SK-N-SH (cell line): ENCODE measurements around the gene KRTAP10-10. TPM values are rescaled to one million over a fixed set of nuclear protein-coding genes. Genes with fewer than 3 reads are reported as not detected.

ENCODE experiments used
- CTCF ChIA-PET: fragments of 300-600, 350-600 bp; formaldehyde crosslinking; extraction: SDS; loops from one replicate; lab custom pipeline; 2021; lab: Yijun Ruan, JAX
- POLR2A ChIA-PET: fragments of 350-600 bp; sonication (Branson Sonifier 250); formaldehyde crosslinking; extraction: SDS; loops from one replicate; lab custom pipeline; 2020; ENCODE audit warnings: antibody characterized with exemption, inconsistent platforms; lab: Yijun Ruan, JAX
- DNase-seq: peaks from one replicate; pipeline ENCODE4 v3.0.0; 2012
- H2AFZ ChIP-seq: fragments of 200-600 bp; sonication (generic); 2 replicates; pipeline ENCODE4 v1.8.1; 2016; ENCODE audit warnings: antibody characterized with exemption, mild to moderate bottlenecking, low read depth
- H3F3A ChIP-seq: fragments of 200-600 bp; sonication (generic); replicated peaks from 2 replicates; pipeline ENCODE3; 2016; ENCODE audit warnings: antibody characterized with exemption, mild to moderate bottlenecking; ENCODE audit not compliant: insufficient read depth
- H3K27ac ChIP-seq, 2 experiments: fragments of 200-500 bp in 1 of 2; fragments of 200-600 bp in 1 of 2; sonication (Bioruptor generic) in 1 of 2; sonication (generic), shearing (Covaris generic) in 1 of 2; 2 replicates each; pipeline versions ENCODE4 v1.5.1 to v1.6.1; 2014 to 2016; ENCODE audit warnings: low read depth in 2 of 2, inconsistent platforms in 1 of 2, low read length in 1 of 2, mild to moderate bottlenecking in 1 of 2, mixed read lengths in 1 of 2
- H3K27me3 ChIP-seq: fragments of 200-600 bp; sonication (generic), shearing (Covaris generic); 2 replicates; pipeline ENCODE4 v1.6.1; 2016; ENCODE audit warnings: mixed run types; ENCODE audit not compliant: insufficient read depth
- H3K36me3 ChIP-seq, 2 experiments: fragments of 200-500 bp in 1 of 2; fragments of 200-600 bp in 1 of 2; sonication (Bioruptor generic) in 1 of 2; sonication (generic) in 1 of 2; replicated peaks in 1 of 2; 2 replicates each; pipeline versions ENCODE3 to v1.5.1; 2014 to 2016; ENCODE audit warnings: low read length in 1 of 2, mild to moderate bottlenecking in 1 of 2; ENCODE audit not compliant: insufficient read depth in 2 of 2, control insufficient read depth in 1 of 2
- H3K4me1 ChIP-seq, 2 experiments: fragments of 200-500 bp in 1 of 2; fragments of 200-600 bp in 1 of 2; sonication (Bioruptor generic) in 1 of 2; sonication (generic), shearing (Covaris generic) in 1 of 2; 2 replicates each; pipeline versions ENCODE4 v1.5.1 to v1.6.1; 2014 to 2016; ENCODE audit warnings: low read depth in 1 of 2, low read length in 1 of 2, mixed run types in 1 of 2; ENCODE audit not compliant: insufficient read depth in 2 of 2, control insufficient read depth in 1 of 2
- H3K4me2 ChIP-seq: fragments of 200-600 bp; sonication (generic), shearing (Covaris generic); 2 replicates; pipeline ENCODE4 v1.6.1; 2017; ENCODE audit warnings: mixed run types
- H3K4me3 ChIP-seq, 2 experiments: fragments of 200-500 bp in 1 of 2; fragments of 200-600 bp in 1 of 2; sonication (Bioruptor generic) in 1 of 2; sonication (generic), shearing (Covaris generic) in 1 of 2; 2 replicates each; pipeline versions ENCODE4 v1.5.1 to v1.8.1; 2014 to 2016; ENCODE audit warnings: low read depth in 2 of 2, inconsistent platforms in 1 of 2, low read length in 1 of 2, mild to moderate bottlenecking in 1 of 2, mixed read lengths in 1 of 2, moderate library complexity in 1 of 2
- H3K79me2 ChIP-seq: fragments of 200-600 bp; sonication (generic); 2 replicates; pipeline ENCODE4 v1.8.1; 2017; ENCODE audit warnings: mild to moderate bottlenecking; ENCODE audit not compliant: insufficient read depth
- H3K9ac ChIP-seq: fragments of 200-600 bp; sonication (generic); 2 replicates; pipeline ENCODE4 v1.6.1; 2017; ENCODE audit warnings: mixed run types
- H3K9me2 ChIP-seq: fragments of 200-600 bp; sonication (generic); 2 replicates; pipeline ENCODE4 v1.6.1; 2017; ENCODE audit warnings: mixed run types
- H3K9me3 ChIP-seq: fragments of 200-600 bp; sonication (generic); 2 replicates; pipeline ENCODE4 v1.6.1; 2017; ENCODE audit warnings: mixed run types, mild to moderate bottlenecking, moderate library complexity
- H4K20me1 ChIP-seq: fragments of 200-600 bp; sonication (generic); 2 replicates; pipeline ENCODE4 v1.6.1; 2017; ENCODE audit warnings: mild to moderate bottlenecking, mixed run types; ENCODE audit not compliant: insufficient read depth
- CHD2 ChIP-seq: fragments of 150-350 bp; IDR thresholded peaks from 2 replicates; pipeline ENCODE4 v1.6.1; 2018; ENCODE audit warnings: low read length; ENCODE audit not compliant: partially characterized antibody
- ELF1 ChIP-seq: IDR thresholded peaks from 2 replicates; pipeline ENCODE4 v1.4.0; 2012
- FOSL2 ChIP-seq: IDR thresholded peaks from 2 replicates; pipeline ENCODE4 v1.4.0; 2012; ENCODE audit warnings: low read depth, mild to moderate bottlenecking, moderate library complexity, borderline replicate concordance
- FOXJ3 ChIP-seq: sonication (generic); formaldehyde crosslinking; IDR thresholded peaks from 2 replicates; pipeline ENCODE4 v1.5.1; 2020; ENCODE audit warnings: mild to moderate bottlenecking, missing genetic modification reagents
- FOXM1 ChIP-seq: IDR thresholded peaks from 2 replicates; pipeline ENCODE4 v1.4.0; 2012; ENCODE audit warnings: low read depth, mild to moderate bottlenecking
- GABPA ChIP-seq: IDR thresholded peaks from 2 replicates; pipeline ENCODE4 v1.4.0; 2012; ENCODE audit warnings: low read depth, mild to moderate bottlenecking
- GATA2 ChIP-seq: sonication (generic); formaldehyde crosslinking; IDR thresholded peaks from 2 replicates; pipeline ENCODE4 v1.5.0; 2020; ENCODE audit warnings: mild to moderate bottlenecking, missing genetic modification reagents
- JUND ChIP-seq: IDR thresholded peaks from 2 replicates; pipeline ENCODE4 v1.4.0; 2012
- MEF2A ChIP-seq: IDR thresholded peaks from 2 replicates; pipeline ENCODE4 v1.4.0; 2012; ENCODE audit warnings: low read depth, borderline replicate concordance
- NRF1 ChIP-seq: IDR thresholded peaks from 2 replicates; pipeline ENCODE4 v1.6.1; 2012; ENCODE audit warnings: low read depth, mild to moderate bottlenecking, low read length
- RCOR1 ChIP-seq: fragments of 150-350 bp; IDR thresholded peaks from 2 replicates; pipeline ENCODE4 v1.6.1; 2017; ENCODE audit warnings: antibody characterized with exemption, low read length
- RFX5 ChIP-seq: IDR thresholded peaks from 2 replicates; pipeline ENCODE4 v1.6.1; 2012; ENCODE audit warnings: mild to moderate bottlenecking, improper control_type of control experiment, low read length
- RXRA ChIP-seq: IDR thresholded peaks from 2 replicates; pipeline ENCODE4 v1.4.0; 2012; ENCODE audit warnings: low read depth, mild to moderate bottlenecking, borderline replicate concordance
- SMC3 ChIP-seq: IDR thresholded peaks from 2 replicates; pipeline ENCODE4 v1.6.1; 2012; ENCODE audit warnings: low read depth, low read length, improper control_type of control experiment
- TCF12 ChIP-seq: IDR thresholded peaks from 2 replicates; pipeline ENCODE4 v1.4.0; 2012
- TEAD4 ChIP-seq: IDR thresholded peaks from 2 replicates; pipeline ENCODE4 v1.4.0; 2012; ENCODE audit warnings: mild to moderate bottlenecking, borderline replicate concordance; ENCODE audit not compliant: insufficient read depth
- YY1 ChIP-seq: IDR thresholded peaks from 2 replicates; pipeline ENCODE4 v1.4.0; 2012; ENCODE audit warnings: low read depth, mild to moderate bottlenecking
- WGBS: methylation state at CpG from one replicate; pipeline ENCODE4 v1.1.6; 2017; ENCODE audit warnings: low lambda C conversion rate; 5-methylcytosine and 5-hydroxymethylcytosine counted together
- polyA plus RNA-seq, 3 experiments: library from polyadenylated mRNA; depleted of rRNA; stranded (reverse); fragments of >200 nt; gene quantifications; 2 replicates each; pipeline ENCODE4 v1.2.3, GENCODE V29; 2012
- TF ChIP-seq, protein P1 (sequence below): fragments of 200-600 bp; sonication (generic); IDR thresholded peaks from 2 replicates; pipeline ENCODE4 v1.6.1; 2017; ENCODE audit warnings: antibody characterized with exemption, mild to moderate bottlenecking, moderate library complexity
- TF ChIP-seq, protein P2 (sequence below): IDR thresholded peaks from 2 replicates; pipeline ENCODE4; 2012
- TF ChIP-seq, protein P3 (sequence below): fragments of 150-350 bp; IDR thresholded peaks from 2 replicates; pipeline ENCODE4 v1.6.1; 2017; ENCODE audit warnings: antibody characterized with exemption, low read length, low read depth, borderline replicate concordance
- TF ChIP-seq, protein P4 (sequence below): IDR thresholded peaks from 2 replicates; pipeline ENCODE4 v1.4.0; 2012; ENCODE audit warnings: low read depth, borderline replicate concordance

KRTAP10-10 gene
- polyA plus RNA-seq, 1 of the 3 experiments (the other 2 are of a cell fraction) = not detected

DNA sequence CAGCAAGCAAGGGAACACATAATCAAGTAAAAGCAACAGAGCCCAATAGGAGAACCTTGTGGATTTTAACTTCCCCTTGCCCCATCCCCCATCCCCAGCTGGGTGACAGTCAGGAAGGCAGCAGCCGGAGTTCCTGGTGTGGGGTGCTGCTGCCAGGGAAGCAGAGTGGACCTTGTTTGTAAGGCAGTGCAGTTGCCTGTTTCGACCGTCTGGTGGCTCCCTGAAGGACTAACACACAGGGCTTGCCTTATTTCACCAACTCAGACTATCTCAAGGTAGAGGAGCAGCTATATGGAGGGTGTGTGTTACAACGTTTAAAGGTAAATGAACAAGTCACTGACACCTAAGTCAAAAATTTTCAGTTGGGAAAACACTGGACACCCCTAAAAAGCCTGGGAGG is 18.7 kb upstream of the KRTAP10-10 start:
- no peak overlapping the region for H3K4me3 ChIP-seq
- H4K20me1 ChIP-seq = no peaks in the 10 kb centered on the region
- WGBS = 4% methylated on average over 4 of the region's 4 CpGs
- no peak overlapping the region for H3K27ac ChIP-seq
- DNase-seq = no peak
- H2AFZ ChIP-seq = no peak overlapping the region
- TF ChIP-seq SMC3 (0 out of 2 replicates have a peak, but pooled peaks have one; percentile 20), NRF1 (no peak)
- TF ChIP-seq, all 33 proteins: peak for 1
- H3F3A ChIP-seq = no peaks in the 10 kb centered on the region
- H3K36me3 ChIP-seq = peaks cover 0 to 1% of the 10 kb centered on the region in 2 experiments
- H3K9me3 ChIP-seq = peaks cover 10% of the 10 kb centered on the region
- H3K9ac ChIP-seq = no peak overlapping the region
- POLR2A ChIA-PET = no interaction called here
- H3K4me1 ChIP-seq = no peaks in the 10 kb centered on the region
- CTCF ChIA-PET = interaction anchor here (2.8 kb wide), 1 partner anchor 175 kb away, joined by 11 read pairs; no protein-coding TSS in a partner anchor
- no peaks in the 10 kb centered on the region for H3K9me2 ChIP-seq
- no peak overlapping the region for H3K4me2 ChIP-seq
- peaks cover 37% of the 10 kb centered on the region for H3K27me3 ChIP-seq
- H3K79me2 ChIP-seq = no peaks in the 10 kb centered on the region

DNA sequence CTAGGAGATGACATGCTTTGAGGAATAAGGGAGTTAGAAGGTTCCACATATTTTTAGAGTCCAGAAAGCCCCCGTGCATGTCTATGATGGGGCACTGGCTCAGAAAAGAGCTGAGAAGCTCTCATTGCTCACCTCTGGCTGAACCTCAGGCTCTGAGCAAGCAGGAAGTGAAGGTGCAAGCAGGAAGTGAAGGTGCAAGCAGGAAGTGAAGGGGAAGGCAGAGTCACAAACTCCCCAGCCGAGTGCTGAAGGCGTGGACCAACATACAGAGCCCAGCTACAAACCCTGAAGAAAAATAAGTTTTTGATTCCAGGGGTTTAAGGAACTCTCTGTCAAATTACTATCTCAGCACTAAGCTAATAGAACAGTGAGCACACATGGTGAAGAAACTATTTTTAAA is 18.2 kb upstream of the KRTAP10-10 start:
- CTCF ChIA-PET = interaction anchor here (2.8 kb wide), 1 partner anchor 174 kb away, joined by 11 read pairs; no protein-coding TSS in a partner anchor
- Histone ChIP-seq H3K27me3 (peaks cover 34% of the 10 kb centered on the region), H2AFZ (no peak overlapping the region), H4K20me1 (no peaks in the 10 kb centered on the region), H3K9me2 (no peaks in the 10 kb centered on the region), H3K79me2 (no peaks in the 10 kb centered on the region), H3K36me3 (peaks cover 0 to 3% of the 10 kb centered on the region in 2 experiments), H3K9me3 (peaks cover 14% of the 10 kb centered on the region), H3K9ac (no peak overlapping the region), H3K4me3 (no peak overlapping the region), H3K27ac (no peak overlapping the region), H3K4me2 (no peak overlapping the region), H3F3A (no peaks in the 10 kb centered on the region), H3K4me1 (no peaks in the 10 kb centered on the region)
- no peak for DNase-seq
- TF ChIP-seq, protein P1, sequence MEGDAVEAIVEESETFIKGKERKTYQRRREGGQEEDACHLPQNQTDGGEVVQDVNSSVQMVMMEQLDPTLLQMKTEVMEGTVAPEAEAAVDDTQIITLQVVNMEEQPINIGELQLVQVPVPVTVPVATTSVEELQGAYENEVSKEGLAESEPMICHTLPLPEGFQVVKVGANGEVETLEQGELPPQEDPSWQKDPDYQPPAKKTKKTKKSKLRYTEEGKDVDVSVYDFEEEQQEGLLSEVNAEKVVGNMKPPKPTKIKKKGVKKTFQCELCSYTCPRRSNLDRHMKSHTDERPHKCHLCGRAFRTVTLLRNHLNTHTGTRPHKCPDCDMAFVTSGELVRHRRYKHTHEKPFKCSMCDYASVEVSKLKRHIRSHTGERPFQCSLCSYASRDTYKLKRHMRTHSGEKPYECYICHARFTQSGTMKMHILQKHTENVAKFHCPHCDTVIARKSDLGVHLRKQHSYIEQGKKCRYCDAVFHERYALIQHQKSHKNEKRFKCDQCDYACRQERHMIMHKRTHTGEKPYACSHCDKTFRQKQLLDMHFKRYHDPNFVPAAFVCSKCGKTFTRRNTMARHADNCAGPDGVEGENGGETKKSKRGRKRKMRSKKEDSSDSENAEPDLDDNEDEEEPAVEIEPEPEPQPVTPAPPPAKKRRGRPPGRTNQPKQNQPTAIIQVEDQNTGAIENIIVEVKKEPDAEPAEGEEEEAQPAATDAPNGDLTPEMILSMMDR = no peak
- no peak for TF ChIP-seq RCOR1
- TF ChIP-seq YY1 = no peak
- TF ChIP-seq RFX5 = no peak
- no peak for TF ChIP-seq FOXM1
- TF ChIP-seq, protein P2, sequence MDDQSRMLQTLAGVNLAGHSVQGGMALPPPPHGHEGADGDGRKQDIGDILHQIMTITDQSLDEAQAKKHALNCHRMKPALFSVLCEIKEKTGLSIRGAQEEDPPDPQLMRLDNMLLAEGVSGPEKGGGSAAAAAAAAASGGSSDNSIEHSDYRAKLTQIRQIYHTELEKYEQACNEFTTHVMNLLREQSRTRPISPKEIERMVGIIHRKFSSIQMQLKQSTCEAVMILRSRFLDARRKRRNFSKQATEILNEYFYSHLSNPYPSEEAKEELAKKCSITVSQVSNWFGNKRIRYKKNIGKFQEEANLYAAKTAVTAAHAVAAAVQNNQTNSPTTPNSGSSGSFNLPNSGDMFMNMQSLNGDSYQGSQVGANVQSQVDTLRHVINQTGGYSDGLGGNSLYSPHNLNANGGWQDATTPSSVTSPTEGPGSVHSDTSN = no peak
- TF ChIP-seq, protein P3, sequence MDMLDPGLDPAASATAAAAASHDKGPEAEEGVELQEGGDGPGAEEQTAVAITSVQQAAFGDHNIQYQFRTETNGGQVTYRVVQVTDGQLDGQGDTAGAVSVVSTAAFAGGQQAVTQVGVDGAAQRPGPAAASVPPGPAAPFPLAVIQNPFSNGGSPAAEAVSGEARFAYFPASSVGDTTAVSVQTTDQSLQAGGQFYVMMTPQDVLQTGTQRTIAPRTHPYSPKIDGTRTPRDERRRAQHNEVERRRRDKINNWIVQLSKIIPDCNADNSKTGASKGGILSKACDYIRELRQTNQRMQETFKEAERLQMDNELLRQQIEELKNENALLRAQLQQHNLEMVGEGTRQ = no peak
- no peak for TF ChIP-seq MEF2A
- TF ChIP-seq TEAD4 = no peak
- no peak for TF ChIP-seq GABPA
- TF ChIP-seq CHD2 = no peak
- no peak for TF ChIP-seq RXRA
- TF ChIP-seq GATA2 (CRISPR knock-in tag) = no peak
- TF ChIP-seq FOSL2 = no peak
- TF ChIP-seq, protein P4, sequence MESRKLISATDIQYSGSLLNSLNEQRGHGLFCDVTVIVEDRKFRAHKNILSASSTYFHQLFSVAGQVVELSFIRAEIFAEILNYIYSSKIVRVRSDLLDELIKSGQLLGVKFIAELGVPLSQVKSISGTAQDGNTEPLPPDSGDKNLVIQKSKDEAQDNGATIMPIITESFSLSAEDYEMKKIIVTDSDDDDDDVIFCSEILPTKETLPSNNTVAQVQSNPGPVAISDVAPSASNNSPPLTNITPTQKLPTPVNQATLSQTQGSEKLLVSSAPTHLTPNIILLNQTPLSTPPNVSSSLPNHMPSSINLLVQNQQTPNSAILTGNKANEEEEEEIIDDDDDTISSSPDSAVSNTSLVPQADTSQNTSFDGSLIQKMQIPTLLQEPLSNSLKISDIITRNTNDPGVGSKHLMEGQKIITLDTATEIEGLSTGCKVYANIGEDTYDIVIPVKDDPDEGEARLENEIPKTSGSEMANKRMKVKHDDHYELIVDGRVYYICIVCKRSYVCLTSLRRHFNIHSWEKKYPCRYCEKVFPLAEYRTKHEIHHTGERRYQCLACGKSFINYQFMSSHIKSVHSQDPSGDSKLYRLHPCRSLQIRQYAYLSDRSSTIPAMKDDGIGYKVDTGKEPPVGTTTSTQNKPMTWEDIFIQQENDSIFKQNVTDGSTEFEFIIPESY = no peak
- no peak for TF ChIP-seq FOXJ3 (CRISPR knock-in tag)
- no peak for TF ChIP-seq TCF12
- TF ChIP-seq NRF1 = no peak
- TF ChIP-seq JUND = no peak
- TF ChIP-seq ELF1 = no peak
- WGBS = 3% methylated on average over 3 of the region's 3 CpGs
- POLR2A ChIA-PET = no interaction called here
